TTC549 (cell line): ENCODE measurements around the gene FBRS.
"Not testable (repeated sequence)": the region's sequence is repeated elsewhere in the genome, so short reads cannot be mapped to it uniquely, and the experiment has no call there.

ENCODE experiments used
- FAIRE-seq: peaks from 2 replicates; lab custom pipeline; 2012; peaks lifted over from hg19 to GRCh38; lab: Jason Lieb, UNC

FBRS gene

DNA sequence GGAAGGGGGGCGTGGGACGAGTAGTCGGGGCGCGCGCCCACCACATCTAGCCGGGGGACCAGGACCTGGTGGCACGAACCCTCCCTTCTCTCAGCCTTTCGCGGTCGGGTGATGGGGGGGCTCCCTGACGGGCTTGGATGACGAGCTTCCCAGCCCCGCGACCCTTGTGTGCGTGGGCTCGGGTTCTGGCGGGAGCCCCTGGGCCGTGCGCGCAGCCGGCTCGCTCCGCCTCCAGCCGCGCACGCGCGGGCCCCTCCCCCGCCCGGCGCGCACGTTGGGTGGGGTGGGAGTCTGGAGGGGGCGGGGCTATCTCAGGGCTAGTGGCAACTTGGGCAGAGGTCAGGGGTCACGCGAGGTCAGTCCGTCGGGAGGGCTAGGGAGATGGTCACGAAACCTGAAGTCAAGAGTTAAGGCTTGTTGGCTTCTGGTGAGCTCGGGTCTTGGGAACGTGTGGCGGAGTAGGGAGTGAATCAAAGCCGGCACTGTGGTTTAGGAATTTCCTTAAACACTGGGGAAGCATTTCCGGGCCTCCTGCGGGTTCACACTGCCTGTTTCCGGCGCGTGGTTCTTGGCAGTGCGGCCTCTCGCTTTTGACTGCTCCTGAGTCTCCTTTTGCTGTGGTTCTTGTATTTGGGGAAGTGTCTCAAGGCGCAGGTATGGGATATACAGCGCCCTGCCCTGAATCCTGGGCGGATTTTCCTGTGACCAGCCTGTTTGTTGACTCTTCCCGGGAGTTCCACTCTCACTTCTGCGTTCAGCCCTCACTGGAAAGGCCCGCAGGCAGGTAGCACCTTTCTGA lies 40.8 kb downstream of the FBRS start, which contains the start of gene SRCAP:
Gene SRCAP, plus strand, starts transcription at position 356 of the 799 bp plus-strand sequence. CDS start 1,654 bp downstream, outside the sequence.
- no peak for FAIRE-seq

DNA sequence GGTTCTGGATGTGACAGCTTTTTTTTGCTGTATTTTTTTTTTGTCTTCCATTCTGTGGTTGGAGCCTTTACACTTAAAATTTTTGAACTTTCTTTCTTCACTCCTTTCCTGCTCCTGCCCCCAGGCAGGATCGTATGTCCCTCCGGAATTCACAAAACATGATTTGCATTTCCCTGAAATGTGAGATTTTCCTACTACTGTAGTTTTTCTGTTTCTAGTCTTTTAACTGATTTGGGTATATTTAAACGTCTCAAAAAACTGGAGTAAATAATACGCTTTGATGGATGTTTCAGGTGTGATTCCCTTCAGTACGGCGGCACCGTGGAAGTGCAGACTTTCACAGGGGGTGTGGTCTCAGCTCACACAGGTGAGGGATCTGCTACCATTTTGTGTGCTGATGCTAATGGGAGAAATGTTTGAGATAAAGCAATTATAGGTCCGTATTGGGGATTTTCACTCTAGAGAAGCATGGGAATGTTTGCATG lies 41.4 kb downstream of the FBRS start:
- FAIRE-seq = no peak

DNA sequence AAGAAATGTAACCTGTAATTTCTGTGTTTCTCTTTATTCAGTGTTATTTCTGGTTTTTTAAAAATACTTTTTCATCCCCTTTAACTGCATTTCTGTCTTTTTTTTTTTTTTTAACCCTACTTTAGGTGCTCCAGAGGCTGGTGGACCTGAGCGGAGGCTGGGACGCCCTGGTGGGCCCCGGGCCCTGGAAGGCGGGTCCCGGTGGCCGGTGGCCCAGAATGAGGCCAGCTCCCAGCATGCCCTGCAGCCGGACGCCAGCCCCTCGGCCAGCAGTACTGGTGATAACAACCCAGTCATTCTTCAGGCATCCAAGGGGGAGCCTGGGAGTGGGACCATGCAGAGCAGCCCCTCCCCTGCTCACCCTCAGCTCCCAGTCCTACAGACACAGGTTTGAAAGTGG lies 42.3 kb downstream of the FBRS start:
- no peak for FAIRE-seq

DNA sequence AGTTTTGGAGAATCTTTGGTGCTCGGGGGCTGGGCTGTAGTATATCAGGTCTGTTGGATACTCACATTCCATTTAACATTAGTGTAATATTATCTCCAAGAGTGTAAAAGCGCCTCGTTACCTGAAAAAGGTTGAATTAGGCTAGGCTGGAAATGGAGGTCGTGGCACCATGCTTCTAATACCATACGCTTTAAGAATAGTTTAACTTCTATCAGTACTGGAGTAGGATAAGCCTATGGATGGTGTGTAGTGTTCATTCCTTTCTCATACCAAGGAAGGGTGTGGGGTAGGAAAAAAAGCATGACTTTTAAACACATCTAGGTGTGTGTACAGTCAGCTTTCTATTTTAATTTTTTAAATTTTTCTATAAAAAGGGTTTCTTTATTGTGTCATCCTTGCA lies 42.7 kb downstream of the FBRS start:
- FAIRE-seq = no peak

DNA sequence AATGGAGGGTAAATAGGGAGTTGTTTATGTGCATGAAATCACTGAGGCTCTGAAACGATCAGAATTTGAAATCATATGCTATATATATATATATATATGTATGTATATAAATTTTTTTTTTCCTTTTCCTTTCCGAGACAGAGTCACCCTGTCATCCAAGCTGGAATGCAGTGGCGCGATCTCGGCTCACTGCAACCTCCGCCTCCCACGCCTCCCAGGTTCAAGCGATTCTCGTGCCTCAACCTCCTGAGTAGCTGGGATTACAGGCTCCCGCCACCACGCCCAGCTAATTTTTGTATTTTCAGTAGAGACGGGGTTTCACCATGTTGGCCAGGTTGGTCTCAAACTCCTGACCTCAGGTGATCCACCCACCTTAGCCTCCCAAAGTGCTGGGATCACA lies 44.8 kb downstream of the FBRS start:
- FAIRE-seq = not testable (repeated sequence)

DNA sequence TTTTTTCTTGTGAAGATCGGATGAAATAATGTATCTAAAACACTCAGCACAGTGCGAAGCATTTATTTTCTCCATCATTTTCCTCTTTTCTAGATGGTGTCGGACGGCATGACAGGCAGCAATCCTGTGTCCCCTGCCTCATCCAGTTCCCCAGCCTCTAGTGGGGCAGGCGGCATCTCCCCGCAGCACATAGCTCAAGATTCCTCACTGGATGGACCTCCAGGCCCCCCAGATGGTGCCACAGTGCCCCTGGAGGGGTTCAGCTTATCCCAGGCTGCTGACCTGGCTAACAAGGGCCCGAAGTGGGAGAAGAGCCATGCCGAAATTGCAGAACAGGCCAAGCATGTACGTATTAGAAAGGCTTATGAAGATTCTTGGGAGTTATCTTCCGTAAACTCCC lies 45.7 kb downstream of the FBRS start:
- FAIRE-seq = no peak

DNA sequence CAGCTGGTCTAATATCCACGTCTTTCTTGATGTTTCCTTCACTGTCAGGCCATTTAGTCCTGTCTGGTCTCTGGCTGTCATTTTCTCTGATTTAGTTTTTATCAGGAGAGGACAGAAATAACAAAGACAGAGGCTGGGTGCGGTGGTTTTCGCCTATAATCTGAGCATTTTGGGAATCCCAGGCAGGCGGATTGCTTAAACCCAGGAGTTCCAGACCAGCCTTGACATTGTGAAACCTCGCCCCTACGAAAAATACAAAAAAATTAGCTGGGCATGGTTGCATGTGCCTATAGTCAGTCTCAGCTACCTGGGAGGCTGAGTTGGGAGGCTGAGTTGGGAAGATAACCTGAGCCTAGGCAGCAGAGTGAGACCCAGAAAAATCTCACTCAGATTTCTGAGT lies 47.8 kb downstream of the FBRS start:
- FAIRE-seq = no peak

DNA sequence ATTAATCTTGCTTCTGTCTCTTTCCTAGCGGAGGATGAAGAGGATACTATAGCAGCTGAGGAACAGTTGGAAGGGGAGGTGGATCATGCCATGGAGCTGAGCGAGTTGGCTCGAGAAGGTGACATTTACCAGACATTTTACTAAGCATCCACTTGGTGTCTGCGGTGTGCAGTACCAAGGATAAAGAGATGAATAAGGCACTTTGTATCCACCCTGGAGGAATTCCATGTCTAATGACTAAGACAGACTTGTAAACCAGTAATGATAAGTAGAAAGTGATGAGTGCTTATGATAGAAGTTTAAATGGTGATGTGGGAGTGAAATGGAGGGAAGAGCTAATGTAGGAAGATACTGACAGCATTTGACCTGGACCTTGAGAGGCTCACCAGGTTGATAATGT lies 52.7 kb downstream of the FBRS start:
- FAIRE-seq = no peak

DNA sequence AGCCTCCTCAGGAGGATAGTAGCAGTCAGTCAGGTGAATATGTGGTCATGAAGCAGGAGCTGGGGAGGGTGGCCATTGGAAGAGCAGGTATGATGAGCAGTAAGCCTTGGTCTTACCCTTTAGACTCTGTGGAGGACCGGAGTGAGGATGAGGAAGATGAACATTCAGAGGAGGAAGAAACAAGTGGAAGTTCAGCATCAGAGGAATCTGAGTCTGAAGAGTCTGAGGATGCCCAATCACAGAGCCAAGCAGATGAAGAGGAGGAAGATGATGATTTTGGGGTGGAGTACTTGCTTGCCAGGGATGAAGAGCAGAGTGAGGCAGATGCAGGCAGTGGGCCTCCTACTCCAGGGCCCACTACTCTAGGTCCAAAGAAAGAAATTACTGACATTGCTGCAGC lies 53.5 kb downstream of the FBRS start:
- FAIRE-seq = no peak

DNA sequence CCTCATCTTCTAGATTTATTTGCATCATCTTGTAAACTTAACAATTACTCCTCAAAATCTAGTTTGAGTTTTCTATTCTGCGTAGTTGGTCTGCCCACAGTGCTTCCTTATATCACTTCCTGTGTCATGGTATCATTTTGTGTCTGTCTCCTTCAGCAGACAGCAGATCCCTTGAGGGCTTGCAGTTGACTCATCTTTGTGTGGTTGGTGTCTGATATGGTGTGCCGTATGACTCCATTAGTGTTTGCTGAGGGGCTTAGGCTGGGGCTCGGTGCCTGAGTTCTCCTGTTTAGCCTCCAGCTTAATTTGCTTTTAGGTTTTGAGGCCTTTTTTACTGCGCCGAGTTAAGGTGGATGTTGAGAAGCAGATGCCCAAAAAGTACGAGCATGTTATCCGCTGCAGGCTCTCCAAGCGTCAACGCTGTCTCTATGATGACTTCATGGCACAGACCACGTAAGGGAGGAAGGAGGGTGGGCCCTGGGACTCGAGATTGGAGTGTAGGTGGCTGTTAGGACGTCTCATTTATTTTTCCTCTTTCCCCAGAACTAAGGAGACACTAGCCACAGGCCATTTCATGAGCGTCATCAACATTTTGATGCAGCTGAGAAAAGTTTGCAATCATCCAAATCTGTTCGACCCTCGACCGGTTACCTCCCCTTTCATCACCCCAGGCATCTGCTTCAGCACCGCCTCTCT lies 57.7 kb downstream of the FBRS start:
- FAIRE-seq = no peak

DNA sequence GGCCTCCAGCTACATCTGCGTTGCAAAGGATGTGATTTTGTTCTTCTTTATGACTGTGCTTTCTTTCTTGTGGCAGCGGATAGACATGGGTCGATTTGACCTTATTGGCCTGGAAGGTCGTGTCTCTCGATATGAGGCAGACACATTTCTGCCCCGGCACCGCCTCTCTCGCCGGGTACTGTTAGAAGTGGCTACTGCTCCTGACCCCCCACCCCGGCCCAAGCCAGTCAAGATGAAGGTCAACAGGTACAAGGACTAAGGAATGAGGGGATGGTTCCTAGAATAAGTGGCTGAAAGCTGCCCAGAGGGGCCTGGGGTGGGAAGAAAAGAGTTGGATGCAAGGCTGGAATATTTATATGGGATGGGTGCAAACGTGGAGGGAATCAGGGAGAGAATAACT lies 61.9 kb downstream of the FBRS start:
- FAIRE-seq = no peak
